Measurements from ENCODE around the gene MOSPD3.
"Not testable (repeated sequence)": the region's sequence is repeated elsewhere in the genome, so short reads cannot be mapped to it uniquely, and the experiment has no call there.

MOSPD3 gene

GRCh38 chr7:100626530-100627237, 14.3 kb downstream of the MOSPD3 start:
- DNase-seq (ENCODE audit: low read depth): no peak

- no peak for DNase-seq (ENCODE audit: low read depth)
Measured at GRCh38 chr7:100627238-100627549, 14.9 kb downstream of the MOSPD3 start.

GRCh38 chr7:100629117-100629716, 16.9 kb downstream of the MOSPD3 start:
- no peak for DNase-seq (ENCODE audit: low read depth)

GRCh38 chr7:100630066-100630465, 17.7 kb downstream of the MOSPD3 start:
- DNase-seq (ENCODE audit: low read depth): no peak

DNA sequence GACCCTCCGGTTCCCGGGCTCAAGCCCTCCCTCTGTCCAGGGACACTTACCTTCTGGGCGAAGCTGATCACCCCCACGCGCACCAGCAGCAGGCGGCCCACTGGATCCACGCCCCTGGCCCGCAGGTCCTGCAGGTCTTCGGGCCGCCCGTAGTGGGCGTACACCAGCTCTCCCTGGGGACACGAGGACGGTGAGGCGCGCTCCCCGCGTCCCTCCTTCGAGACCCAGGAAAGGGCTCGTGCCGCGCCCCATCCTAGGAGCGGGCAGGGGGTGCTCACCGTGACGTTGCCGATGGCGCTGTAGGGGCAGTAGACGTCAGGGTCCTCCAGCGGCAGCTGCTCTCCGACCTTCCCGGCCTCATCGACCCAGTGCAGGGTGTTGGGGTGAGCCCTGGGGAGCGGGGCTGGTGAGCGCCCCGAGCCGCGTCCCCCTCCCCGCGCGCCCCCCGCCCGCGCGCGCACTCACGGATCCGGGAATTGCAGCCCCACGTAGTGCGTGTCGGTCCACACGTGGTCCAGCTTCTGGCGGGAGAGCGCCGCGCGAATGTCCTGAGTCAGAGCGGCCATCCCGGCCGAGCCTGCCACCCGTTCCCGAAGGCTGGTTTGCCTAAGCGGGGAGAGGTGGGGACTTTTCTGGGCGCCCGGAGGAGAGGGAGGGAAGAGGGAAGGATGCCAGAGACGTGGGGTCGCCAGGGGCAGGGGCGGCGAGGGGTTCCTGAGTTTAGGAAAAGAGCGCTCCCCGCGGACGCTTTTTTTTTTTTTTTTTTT, 20.8 kb downstream of the MOSPD3 start:
- peak; percentile 19 for DNase-seq (ENCODE audit: low read depth)

- DNase-seq (ENCODE audit: low read depth): no peak
Measured at GRCh38 chr7:100639995-100640516, 27.7 kb downstream of the MOSPD3 start.

GRCh38 chr7:100640517-100641440, 28.4 kb downstream of the MOSPD3 start:
- no peak for DNase-seq (ENCODE audit: low read depth)

DNA sequence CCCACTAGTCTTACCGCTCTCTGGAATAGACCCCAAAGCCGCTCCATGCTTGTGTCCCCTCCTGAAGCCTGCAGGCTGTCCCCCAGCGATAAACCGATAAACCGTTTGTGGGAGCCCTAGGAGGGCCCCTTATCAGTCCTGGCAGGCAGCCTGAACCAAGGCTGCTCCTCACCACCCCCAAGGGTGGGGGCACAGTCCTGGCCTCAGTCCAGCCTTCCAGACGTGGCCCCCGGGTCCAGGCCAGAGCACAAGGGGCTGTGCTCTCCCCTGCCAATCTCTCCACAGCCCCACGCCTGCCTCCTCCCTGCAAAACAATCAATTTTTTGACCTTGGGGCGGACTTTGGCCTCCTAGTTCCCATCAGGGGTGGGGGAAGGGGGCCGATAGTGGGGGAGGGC, 29.1 kb downstream of the MOSPD3 start, which contains the start of gene TFR2:
TSS of gene TFR2 (minus strand) at position 90 of the 397 bp plus-strand sequence. CDS start at position 47, 43 bp downstream.
- DNase-seq (ENCODE audit: low read depth): no peak

- no peak for DNase-seq (ENCODE audit: low read depth)
Measured at GRCh38 chr7:100641860-100642533, 29.7 kb downstream of the MOSPD3 start.

- DNase-seq (ENCODE audit: low read depth): no peak
Measured at GRCh38 chr7:100642534-100642907, 30.2 kb downstream of the MOSPD3 start.

DNA sequence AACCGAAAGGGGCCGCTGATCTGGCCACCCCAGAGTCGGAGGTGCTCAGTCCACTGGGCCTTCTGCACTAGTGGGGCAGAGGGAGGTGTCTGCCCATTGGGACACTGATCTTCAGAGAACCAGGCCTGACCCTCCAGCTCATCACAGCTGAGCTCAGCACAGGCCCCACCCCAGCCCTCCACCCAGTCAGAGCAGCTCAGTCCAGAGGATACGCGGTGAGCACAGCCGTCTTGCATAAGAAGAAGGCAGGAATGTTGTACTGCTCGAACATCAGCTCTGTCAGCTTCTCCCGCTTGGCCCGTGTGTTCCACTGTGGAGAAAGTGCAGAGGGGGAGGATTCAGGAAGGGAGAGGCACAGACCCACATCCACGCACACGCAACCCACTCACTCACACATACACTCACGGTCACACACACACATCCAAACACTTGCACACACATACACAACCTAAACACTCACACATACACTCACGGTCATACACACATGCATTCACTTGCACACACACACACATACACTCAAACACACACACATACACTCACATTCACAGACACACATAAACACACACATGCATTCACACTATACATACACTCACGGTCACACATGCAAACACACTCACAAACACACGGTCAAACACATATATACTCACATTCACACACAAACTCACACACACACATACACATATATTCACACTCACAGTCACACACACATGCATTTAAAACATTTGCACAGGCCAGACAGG, 37.7 kb downstream of the MOSPD3 start:
- DNase-seq (ENCODE audit: low read depth): no peak

DNA sequence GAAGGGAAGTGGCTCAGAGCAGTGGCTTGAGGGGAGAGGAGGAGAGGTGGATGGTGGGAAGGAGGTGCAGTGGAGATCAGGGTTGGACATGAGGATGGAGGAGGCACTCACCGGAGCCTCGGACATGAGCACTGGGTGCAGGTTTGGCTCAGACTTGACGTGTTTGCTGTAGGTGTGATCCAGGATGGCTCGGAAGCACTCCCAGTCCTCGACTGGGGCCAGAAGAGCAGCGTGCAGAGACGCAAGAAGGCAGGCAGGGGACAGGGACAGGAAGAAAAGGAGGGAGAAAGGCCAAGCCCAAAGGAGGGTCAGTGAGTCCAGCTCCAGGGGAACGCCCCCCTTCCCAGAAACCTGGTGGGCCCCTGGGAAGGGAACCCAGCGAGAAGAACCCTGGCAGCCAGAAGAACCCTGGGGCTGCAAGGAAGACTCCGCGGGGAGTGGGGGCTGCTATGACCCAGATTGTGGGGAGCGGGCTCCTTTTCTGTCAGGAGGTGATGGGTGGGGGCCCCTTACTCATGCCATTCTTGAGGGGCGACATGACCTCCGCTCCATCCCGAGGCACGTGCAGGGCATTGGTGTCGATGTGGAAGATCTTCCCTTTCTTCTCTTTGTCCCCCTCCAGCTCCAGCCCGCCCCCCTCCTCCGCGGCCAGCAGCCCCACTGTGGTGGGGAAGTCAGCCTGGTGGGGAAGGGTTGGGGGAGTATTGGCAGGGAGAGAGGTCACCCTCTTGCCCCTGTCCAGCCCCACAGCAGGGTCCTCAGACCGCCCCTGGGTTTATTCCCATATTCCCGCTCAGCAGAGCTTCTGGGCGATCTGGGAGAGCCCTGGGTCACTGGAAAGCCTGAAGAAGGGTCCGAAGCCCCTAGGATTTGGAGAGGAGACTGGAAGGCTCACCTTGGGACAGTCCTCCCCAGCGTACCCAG, 42.8 kb downstream of the MOSPD3 start:
- DNase-seq (ENCODE audit: low read depth): no peak

GRCh38 chr7:100655908-100656674, 43.8 kb downstream of the MOSPD3 start, which contains the start of gene ACTL6B:
ACTL6B (minus strand) TSS chr7:100656448; CDS start chr7:100656354, 94 bp downstream.
- no peak for DNase-seq (ENCODE audit: low read depth)

- DNase-seq (ENCODE audit: low read depth): not testable (repeated sequence)
Measured at GRCh38 chr7:100662194-100662776, 49.9 kb downstream of the MOSPD3 start.

Data from HS-27A (cell line).